Ishikawa (cell line): Measurements from ENCODE around the gene SSUH2.

Experiments used
- CEBPB ChIP-seq: IDR thresholded peaks from 2 replicates; pipeline ENCODE4 v1.6.1; 2012
- CREB1 ChIP-seq: IDR thresholded peaks from 2 replicates; pipeline ENCODE4 v1.6.1; 2012; ENCODE audit warnings: low read depth
- EGR1 ChIP-seq: IDR thresholded peaks from 2 replicates; pipeline ENCODE4 v1.6.1; 2012
- EP300 ChIP-seq: IDR thresholded peaks from 2 replicates; pipeline ENCODE4 v1.6.1; 2012; ENCODE audit warnings: borderline replicate concordance
- FOXM1 ChIP-seq: IDR thresholded peaks from 2 replicates; pipeline ENCODE4 v1.6.1; 2012; ENCODE audit warnings: low read depth, borderline replicate concordance
- NFIC ChIP-seq: IDR thresholded peaks from 2 replicates; pipeline ENCODE4 v1.6.1; 2012
- RAD21 ChIP-seq: IDR thresholded peaks from 2 replicates; pipeline ENCODE4 v1.6.1; 2012; ENCODE audit warnings: low read depth
- TAF1 ChIP-seq: IDR thresholded peaks from 2 replicates; pipeline ENCODE4 v1.6.1; 2012; ENCODE audit warnings: low read depth, mild to moderate bottlenecking
- TCF12 ChIP-seq: IDR thresholded peaks from 2 replicates; pipeline ENCODE4 v1.6.1; 2012; ENCODE audit warnings: low read depth
- TEAD4 ChIP-seq: IDR thresholded peaks from 2 replicates; pipeline ENCODE4 v1.6.1; 2012
- YY1 ChIP-seq: IDR thresholded peaks from 2 replicates; pipeline ENCODE4 v1.6.1; 2012; ENCODE audit warnings: low read depth
- ZBTB7A ChIP-seq: IDR thresholded peaks from 2 replicates; pipeline ENCODE4 v1.6.1; 2012; ENCODE audit warnings: low read depth
- TF ChIP-seq, protein P1 (sequence below): IDR thresholded peaks from 2 replicates; pipeline ENCODE4 v1.6.1; 2012
- TF ChIP-seq, protein P2 (sequence below): IDR thresholded peaks from 2 replicates; pipeline ENCODE4 v1.6.1; 2012; ENCODE audit warnings: low read depth, mild to moderate bottlenecking
- TF ChIP-seq, protein P3 (sequence below): IDR thresholded peaks from 2 replicates; pipeline ENCODE4 v1.6.1; 2012

Gene SSUH2

DNA sequence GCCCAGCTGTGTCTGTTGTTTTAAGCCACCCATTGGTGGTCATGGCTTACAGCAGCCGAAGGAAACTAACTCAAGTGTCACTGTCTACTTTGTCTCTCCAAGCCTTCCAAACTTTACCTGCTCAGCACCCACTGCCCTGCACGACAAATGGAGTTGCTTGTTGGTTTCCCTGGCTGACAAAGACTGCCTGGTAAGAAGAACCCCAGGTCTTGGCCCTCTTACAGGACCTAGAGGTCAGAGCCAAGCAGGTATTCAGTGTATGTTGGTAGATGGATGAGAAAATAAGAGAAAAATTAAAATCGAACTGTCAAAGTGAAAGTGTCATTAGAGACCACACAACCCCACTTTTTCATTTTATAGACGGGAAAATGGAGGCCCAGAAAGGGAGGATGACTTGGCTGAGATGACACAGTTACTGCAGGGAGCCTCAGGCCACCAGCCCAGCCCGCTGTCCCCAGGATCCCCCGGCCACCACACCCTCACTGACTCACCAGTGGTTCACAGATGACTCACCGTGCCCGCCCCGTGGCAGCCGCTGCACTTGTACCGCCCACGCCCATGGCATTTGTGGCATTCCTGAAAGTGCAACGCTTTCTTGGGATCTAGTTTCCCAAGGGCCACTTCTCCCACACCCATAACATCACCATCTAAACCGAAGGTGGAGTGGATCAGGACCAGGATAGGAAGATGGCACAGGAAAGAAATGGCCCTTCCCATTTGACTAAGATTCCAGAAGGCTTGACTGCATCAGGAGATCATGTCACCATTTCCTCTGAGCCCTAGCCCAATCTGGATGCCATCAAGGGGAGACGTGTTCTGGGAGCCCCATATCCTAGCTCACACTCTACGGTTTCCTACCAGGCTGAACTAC, 15.2 kb downstream of the SSUH2 start:
- peak; percentile 89 for TF ChIP-seq NFIC
- peak; percentile 6; the same call in 1 of the 2 replicates for TF ChIP-seq RAD21
- TF ChIP-seq EGR1 = peak; percentile 98
- TF ChIP-seq FOXM1 = peak; percentile 96
- 0 out of 2 replicates have a peak, but pooled peaks have one; percentile 17 for TF ChIP-seq CREB1
- TF ChIP-seq CEBPB = peak; percentile 64; the same call in 1 of the 2 replicates
- TF ChIP-seq, protein P1, sequence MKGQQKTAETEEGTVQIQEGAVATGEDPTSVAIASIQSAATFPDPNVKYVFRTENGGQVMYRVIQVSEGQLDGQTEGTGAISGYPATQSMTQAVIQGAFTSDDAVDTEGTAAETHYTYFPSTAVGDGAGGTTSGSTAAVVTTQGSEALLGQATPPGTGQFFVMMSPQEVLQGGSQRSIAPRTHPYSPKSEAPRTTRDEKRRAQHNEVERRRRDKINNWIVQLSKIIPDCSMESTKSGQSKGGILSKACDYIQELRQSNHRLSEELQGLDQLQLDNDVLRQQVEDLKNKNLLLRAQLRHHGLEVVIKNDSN = peak; percentile 39; the same call in 1 of the 2 replicates
- TF ChIP-seq EP300 = peak; percentile 99
- TF ChIP-seq, protein P2, sequence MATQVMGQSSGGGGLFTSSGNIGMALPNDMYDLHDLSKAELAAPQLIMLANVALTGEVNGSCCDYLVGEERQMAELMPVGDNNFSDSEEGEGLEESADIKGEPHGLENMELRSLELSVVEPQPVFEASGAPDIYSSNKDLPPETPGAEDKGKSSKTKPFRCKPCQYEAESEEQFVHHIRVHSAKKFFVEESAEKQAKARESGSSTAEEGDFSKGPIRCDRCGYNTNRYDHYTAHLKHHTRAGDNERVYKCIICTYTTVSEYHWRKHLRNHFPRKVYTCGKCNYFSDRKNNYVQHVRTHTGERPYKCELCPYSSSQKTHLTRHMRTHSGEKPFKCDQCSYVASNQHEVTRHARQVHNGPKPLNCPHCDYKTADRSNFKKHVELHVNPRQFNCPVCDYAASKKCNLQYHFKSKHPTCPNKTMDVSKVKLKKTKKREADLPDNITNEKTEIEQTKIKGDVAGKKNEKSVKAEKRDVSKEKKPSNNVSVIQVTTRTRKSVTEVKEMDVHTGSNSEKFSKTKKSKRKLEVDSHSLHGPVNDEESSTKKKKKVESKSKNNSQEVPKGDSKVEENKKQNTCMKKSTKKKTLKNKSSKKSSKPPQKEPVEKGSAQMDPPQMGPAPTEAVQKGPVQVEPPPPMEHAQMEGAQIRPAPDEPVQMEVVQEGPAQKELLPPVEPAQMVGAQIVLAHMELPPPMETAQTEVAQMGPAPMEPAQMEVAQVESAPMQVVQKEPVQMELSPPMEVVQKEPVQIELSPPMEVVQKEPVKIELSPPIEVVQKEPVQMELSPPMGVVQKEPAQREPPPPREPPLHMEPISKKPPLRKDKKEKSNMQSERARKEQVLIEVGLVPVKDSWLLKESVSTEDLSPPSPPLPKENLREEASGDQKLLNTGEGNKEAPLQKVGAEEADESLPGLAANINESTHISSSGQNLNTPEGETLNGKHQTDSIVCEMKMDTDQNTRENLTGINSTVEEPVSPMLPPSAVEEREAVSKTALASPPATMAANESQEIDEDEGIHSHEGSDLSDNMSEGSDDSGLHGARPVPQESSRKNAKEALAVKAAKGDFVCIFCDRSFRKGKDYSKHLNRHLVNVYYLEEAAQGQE = no peak
- peak; percentile 98 for TF ChIP-seq TCF12
- TF ChIP-seq ZBTB7A = no peak
- TF ChIP-seq TAF1 = no peak
- TF ChIP-seq TEAD4 = peak; percentile 99
- TF ChIP-seq, protein P3, sequence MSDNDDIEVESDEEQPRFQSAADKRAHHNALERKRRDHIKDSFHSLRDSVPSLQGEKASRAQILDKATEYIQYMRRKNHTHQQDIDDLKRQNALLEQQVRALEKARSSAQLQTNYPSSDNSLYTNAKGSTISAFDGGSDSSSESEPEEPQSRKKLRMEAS = peak; percentile 73
- TF ChIP-seq YY1 = no peak; the same call in 1 of the 2 replicates

DNA sequence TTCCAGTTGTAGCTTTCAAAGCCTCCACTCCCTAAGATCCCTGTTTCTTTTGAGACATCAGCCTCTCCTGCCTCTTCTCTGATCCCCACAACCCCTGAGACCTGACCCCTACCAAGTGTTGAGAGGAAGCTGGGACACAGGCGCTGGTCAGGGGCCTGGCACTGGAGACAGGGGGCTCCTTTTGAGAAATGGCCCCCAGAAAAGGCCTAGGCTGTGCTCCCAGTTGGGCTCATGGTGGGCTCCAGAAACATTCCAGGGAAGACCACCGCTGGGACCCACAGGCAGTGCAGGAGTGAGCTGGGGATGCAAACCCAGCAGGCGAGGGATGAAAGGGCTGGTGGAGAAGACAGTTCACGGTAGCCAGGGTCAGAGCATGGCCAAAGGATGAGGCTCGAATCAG, 16.6 kb downstream of the SSUH2 start:
- TF ChIP-seq EGR1 (no peak), TAF1 (no peak), CEBPB (no peak), ZBTB7A (no peak), NFIC (no peak), CREB1 (no peak), FOXM1 (no peak), EP300 (no peak), RAD21 (no peak), YY1 (no peak), TCF12 (no peak)
- TF ChIP-seq, protein P1 = no peak
- TF ChIP-seq, protein P2 = no peak
- TF ChIP-seq, protein P3 = no peak

DNA sequence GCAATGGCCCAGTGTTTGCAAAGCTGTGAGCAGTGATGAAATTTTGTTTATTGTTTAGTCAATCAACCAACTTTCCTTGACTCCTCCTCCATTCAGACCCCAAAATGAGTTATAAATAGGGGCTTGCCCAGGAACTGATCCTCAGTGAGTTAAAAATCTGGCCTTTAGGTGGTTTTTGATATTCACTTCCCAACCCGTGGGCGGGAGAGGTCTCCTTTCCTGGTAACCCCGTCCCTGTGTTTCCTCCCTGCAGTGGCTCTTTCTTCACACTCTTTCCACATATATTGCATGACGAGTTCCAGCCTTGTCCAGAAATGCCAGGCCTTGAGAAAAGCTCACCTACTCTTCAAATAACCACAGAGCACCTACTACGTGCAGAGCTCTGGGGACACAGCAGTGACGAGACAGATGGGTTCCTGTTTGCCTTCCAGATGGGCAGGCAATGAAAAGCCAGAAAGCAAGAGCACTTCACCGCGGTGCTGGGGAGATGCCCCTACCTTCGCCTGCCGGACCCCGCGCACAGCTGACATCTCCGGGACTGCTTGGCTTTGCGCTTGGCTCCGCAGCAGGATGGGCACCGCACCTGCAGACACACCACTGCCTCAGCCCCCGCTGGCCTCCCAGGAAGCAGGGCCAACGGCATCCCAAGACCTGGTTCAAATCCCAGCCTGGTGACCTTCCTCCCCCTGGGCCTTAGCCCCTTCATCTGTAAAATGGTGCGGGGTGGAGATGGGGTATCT, 17.2 kb downstream of the SSUH2 start:
- TF ChIP-seq NFIC = no peak
- TF ChIP-seq EP300 = no peak
- no peak for TF ChIP-seq CREB1
- TF ChIP-seq RAD21 = no peak

DNA sequence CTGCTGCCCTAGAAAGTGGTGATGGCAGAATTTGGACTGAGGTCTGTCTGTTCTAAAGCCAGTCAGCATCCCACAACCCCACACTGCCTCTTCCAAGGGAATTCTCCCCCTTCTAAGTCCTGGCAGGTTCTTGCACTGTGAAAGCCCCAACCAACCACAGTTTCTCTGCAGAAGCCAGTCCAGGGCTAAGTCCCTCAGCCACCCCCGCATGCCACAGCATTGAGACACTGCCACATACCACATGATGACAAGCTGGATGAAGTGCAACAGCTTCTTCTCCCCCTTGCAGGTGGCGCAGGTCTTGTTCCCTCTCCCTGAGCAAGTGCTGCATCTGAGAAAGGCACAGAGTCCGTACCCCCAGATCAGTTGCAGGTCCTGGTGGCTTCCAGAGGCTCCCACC, 18.6 kb downstream of the SSUH2 start:
- TF ChIP-seq, protein P3 = no peak
- no peak for TF ChIP-seq CREB1

DNA sequence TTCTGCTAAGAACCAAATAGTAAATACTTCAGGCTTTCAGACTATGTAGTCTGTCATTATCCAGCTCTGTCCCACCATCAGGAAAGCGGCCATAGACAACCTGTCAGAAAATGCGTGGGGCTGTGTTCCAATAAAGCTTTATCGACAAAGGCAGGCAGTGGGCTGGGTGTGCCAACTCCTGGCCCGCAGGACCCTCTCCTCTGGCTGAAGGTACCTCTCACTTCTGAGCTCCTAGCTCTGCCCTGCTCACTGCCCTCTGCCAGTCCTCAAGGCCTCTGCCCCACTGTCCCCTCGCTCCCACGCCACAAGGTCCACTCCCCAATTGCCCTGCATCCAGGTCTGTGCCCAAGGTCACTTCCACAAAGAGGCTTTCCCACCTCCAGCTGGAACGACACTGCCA, 20.0 kb downstream of the SSUH2 start:
- TF ChIP-seq EGR1 = no peak
- TF ChIP-seq, protein P2 = no peak
- no peak for TF ChIP-seq CEBPB
- TF ChIP-seq RAD21 = no peak
- TF ChIP-seq FOXM1 = no peak
- no peak for TF ChIP-seq NFIC
- TF ChIP-seq YY1 = no peak
